ENCODE data around the gene FLT4.

DNA sequence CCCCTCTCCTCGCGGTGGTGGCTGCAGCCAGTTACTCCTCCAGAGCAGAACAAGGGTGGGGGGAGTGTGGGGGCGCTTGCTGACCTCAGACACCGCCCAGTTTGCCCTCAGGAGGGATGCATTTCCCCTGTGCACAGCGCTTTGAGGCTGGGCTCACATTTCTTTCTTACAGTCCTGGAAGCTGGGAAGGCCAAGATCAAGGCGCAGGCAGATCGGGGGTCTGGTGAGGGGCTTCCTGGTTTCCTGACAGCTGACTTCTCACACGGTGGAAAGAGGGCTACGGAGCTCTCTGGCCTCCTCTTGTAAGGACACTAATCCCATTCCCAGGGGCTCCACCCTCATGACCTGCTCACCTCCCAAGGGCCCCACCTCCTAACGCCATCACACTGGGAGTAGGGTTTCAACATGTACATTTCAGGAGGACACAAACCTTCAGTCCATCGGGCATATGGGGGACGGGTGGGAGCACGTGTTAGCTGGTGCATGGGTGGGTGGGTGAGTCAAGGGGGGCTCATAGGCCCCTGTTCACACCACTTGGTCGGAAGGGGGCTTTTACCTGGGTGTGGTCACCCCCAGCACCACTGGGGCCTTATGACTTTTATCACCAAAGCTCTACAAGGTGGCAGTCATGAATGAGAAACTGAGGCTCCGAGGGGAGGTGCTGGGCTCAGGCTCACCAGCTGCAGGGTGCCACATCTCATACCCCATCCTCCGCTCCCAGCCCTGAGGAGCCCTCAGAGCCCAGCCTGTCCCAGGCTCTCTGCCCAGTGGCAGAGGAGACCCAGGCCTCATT lies 50.4 kb downstream of the FLT4 start:
- TF ChIP-seq CTCF (optimal IDR thresholded peaks at IDR 0.05 in 1 of 3, IDR thresholded peaks at IDR 0.05 in 1 of 3, conservative IDR thresholded peaks at IDR 0.05 in 1 of 3; ENCODE audit: extremely low read depth in 1 of 3, insufficient read depth in 2 of 3, low read length in 3 of 3) (no peak), EZH2 (IDR thresholded peaks at IDR 0.05; ENCODE audit: low read length) (no peak)
